ENCODE data around the gene KRT15.

The KRT15 gene

DNA sequence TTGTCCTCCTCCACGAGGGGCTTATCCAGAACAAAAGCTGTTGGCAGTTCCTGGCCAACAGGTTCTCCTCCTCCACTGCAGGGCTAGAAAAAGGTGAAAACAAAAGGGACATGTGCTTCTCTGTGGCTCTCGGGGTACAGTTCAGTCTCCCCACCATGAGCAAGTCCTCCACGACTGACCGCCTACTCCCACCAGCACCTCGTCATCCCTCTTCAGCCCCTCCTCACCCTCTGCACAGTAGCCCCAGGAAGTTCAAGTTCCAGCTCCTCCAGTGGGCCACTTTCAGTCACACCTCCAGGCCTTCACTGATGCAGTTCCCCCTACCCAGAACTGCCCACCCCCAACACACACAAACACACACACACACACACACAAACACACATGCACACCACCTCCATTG, 33.8 kb upstream of the KRT15 start:
- TF ChIP-seq, protein P1, sequence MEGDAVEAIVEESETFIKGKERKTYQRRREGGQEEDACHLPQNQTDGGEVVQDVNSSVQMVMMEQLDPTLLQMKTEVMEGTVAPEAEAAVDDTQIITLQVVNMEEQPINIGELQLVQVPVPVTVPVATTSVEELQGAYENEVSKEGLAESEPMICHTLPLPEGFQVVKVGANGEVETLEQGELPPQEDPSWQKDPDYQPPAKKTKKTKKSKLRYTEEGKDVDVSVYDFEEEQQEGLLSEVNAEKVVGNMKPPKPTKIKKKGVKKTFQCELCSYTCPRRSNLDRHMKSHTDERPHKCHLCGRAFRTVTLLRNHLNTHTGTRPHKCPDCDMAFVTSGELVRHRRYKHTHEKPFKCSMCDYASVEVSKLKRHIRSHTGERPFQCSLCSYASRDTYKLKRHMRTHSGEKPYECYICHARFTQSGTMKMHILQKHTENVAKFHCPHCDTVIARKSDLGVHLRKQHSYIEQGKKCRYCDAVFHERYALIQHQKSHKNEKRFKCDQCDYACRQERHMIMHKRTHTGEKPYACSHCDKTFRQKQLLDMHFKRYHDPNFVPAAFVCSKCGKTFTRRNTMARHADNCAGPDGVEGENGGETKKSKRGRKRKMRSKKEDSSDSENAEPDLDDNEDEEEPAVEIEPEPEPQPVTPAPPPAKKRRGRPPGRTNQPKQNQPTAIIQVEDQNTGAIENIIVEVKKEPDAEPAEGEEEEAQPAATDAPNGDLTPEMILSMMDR (IDR thresholded peaks at IDR 0.05; ENCODE audit: low read depth, low read length), result no peak
- H3K27me3 ChIP-seq (ENCODE audit: insufficient read depth, low read depth, severe bottlenecking), result no peaks in the 10 kb centered on the region
- H3K4me3 ChIP-seq (ENCODE audit: low read depth, low read length), result no peak overlapping the region
- no peak for DNase-seq
- H3K36me3 ChIP-seq, result no peaks in the 10 kb centered on the region
- no peak overlapping the region for H3K27ac ChIP-seq
- peaks cover 4% of the 10 kb centered on the region for H3K9me3 ChIP-seq (ENCODE audit: severe bottlenecking)

DNA sequence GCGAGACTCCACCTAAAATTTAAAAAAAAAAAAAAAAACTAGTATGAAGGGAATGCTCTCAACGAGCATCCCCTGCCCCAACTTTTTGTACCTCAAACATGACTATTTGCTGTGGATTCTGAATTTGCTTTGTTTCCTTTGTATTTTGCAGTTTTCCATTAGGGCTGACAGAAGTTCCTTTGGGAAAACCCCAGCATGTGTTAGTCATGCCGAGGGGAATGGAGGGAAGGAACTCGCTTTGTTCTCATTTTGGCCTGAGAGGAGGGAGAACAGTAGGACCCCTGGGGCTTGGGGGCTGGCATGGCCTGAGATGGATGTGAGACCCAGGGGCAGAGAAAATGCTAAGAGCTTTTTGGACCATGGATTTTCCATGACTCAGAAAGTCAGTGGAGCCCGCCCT, 32.7 kb upstream of the KRT15 start:
- DNase-seq, result no peak
- Histone ChIP-seq H3K27me3 (ENCODE audit: insufficient read depth, low read depth, severe bottlenecking) (no peaks in the 10 kb centered on the region), H3K9me3 (ENCODE audit: severe bottlenecking) (peaks cover 11% of the 10 kb centered on the region), H3K4me3 (ENCODE audit: low read depth, low read length) (no peak overlapping the region), H3K36me3 (no peaks in the 10 kb centered on the region), H3K27ac (no peak overlapping the region)
- TF ChIP-seq, protein P1 (IDR thresholded peaks at IDR 0.05; ENCODE audit: low read depth, low read length), result no peak

DNA sequence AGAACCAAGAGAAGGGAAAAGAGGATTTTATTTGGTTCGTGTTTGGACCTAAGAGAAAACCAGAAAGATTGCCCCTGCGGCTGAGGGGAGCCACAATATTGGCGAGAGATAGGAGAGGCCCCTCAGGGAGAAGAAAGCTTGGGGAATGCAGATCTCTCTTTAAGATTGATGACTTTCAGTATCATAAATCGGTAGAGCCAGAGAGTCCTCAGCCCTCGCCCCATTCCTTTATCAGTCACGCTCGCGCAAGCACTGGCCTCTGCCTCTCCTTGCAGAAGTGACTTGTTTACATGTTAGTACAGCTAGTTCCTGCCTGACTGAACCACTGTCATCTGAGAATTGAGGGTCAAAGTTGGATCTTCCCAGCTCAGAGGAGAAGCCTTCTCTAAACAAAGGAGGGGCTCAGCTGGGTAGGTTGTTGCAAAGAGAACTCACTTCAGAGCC, 30.9 kb upstream of the KRT15 start:
- no peaks in the 10 kb centered on the region for H3K36me3 ChIP-seq
- no peaks in the 10 kb centered on the region for H3K27me3 ChIP-seq (ENCODE audit: insufficient read depth, low read depth, severe bottlenecking)
- no peak for DNase-seq
- TF ChIP-seq, protein P1 (IDR thresholded peaks at IDR 0.05; ENCODE audit: low read depth, low read length), result no peak
- H3K9me3 ChIP-seq (ENCODE audit: severe bottlenecking), result peaks cover 12% of the 10 kb centered on the region
- no peak overlapping the region for H3K27ac ChIP-seq
- H3K4me3 ChIP-seq (ENCODE audit: low read depth, low read length), result no peak overlapping the region

DNA sequence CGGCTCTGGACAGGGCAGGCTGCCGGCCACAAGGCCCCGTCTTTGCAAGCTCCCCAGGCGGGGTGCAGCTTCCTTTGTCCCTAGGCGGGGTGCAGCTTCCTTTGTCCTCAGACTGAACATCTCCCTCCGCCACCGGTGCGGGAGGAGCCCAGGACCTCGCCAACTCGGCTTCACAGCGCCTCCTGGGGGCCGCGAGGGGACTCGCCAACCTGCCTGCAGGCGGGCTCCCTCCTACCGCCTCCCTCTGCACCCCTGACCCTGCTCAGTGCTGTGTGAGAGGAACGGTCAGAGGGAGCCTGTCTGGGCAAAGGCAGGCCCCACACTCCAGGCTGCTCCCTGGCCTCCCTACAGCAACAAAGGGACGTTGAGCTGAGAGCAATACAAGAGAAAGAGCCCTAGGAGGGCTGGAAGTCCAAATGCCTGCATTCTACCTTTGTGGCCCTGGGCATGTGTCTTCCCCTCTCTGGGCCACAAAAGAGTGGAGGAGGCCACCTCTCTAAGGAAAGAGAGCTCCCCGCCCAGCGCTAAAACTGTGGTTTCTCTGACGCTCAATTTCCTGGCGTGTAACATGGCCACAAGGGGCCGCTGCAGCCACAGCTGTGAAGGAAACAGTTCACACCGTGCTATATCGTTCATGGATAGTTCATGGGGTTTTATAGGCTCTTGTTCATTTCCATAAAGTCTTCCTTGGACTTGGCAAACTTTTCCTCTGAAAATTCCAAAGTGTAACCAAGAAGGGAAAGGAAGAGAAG, 30.3 kb upstream of the KRT15 start:
- peak overlapping the region; percentile 3 for H3K4me3 ChIP-seq (ENCODE audit: low read depth, low read length)
- H3K27me3 ChIP-seq (ENCODE audit: insufficient read depth, low read depth, severe bottlenecking), result no peaks in the 10 kb centered on the region
- peak overlapping the region; percentile 66 for H3K27ac ChIP-seq
- H3K36me3 ChIP-seq, result no peaks in the 10 kb centered on the region
- peak; percentile 94 for DNase-seq
- peaks cover 12% of the 10 kb centered on the region for H3K9me3 ChIP-seq (ENCODE audit: severe bottlenecking)
- TF ChIP-seq, protein P1 (IDR thresholded peaks at IDR 0.05; ENCODE audit: low read depth, low read length), result peak; percentile 98

DNA sequence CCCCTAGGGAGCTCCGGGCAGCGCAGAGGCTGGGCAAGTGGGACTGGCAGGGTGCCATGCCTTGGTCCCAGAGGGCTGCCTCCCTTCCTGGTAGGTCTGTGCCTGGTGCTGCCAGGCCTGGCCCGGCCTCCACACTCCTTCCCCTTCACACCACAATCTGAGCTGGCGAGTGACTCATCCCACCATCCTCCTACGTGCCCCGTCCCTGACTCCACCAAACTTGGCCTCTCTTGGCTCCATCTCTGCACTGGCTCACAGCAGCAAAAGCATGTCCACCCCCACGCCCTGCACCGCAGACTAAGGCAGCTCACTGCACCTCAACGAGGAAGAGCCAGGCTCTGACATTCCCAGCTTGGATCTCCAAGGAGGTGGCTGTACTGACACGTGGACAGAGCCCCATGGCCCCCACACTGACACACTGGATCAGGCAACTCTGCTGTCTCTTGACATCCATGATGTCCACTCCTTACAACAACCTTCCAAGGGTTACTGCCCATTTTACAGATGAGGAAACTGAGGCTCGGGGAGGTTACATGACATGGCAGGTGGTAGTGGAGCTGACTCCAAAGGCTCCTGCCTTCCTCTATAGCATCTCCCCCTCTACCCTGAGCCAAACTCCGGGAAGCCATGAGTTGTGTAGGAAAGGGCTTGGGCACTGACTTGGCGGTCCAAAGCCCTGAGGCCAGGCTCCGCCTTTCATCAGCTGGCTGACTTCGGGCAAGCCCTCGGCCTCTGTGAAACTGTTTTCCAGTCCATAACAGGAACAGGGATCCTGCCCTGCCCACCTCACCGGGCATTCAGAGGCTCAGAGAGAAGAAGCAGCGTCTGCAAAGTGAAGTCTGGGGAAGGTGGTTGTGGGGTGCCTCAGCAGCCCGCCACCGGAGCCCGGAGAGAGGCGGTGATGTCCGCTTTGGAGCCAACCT, 29.5 kb upstream of the KRT15 start:
- H3K27ac ChIP-seq, result peak overlapping the region; percentile 66
- no peak overlapping the region for H3K4me3 ChIP-seq (ENCODE audit: low read depth, low read length)
- H3K27me3 ChIP-seq (ENCODE audit: insufficient read depth, low read depth, severe bottlenecking), result no peaks in the 10 kb centered on the region
- TF ChIP-seq, protein P1 (IDR thresholded peaks at IDR 0.05; ENCODE audit: low read depth, low read length), result no peak
- DNase-seq, result no peak
- H3K36me3 ChIP-seq, result no peaks in the 10 kb centered on the region
- peaks cover 12% of the 10 kb centered on the region for H3K9me3 ChIP-seq (ENCODE audit: severe bottlenecking)
